WTC11 (cell line): Measurements from ENCODE around the gene BTN3A1. TPM values are rescaled to one million over a fixed set of nuclear protein-coding genes. Genes with fewer than 3 reads are reported as not detected.

Experiments used
- ATAC-seq: fragments of 200-7000 bp; cut with Tn5 transposase; 2 replicates; pipeline ENCODE4 v1.10.0; 2021; ENCODE audit warnings: mild to moderate bottlenecking, moderate library complexity
- CTCF ChIA-PET: fragments of 300-600 bp; sonication (Branson Sonifier 250); formaldehyde crosslinking; loops from one replicate; lab custom pipeline; 2021; ENCODE audit warnings: antibody characterized with exemption; lab: Charles Lee
- POLR2A ChIA-PET: fragments of 350-600 bp; sonication (Branson Sonifier 250); formaldehyde crosslinking; loops from one replicate; lab custom pipeline; 2021; ENCODE audit warnings: antibody characterized with exemption; lab: Charles Lee
- DNase-seq: peaks from one replicate; pipeline ENCODE4 v3.0.0; 2021; ENCODE audit warnings: low spot score
- H3K27ac Mint-ChIP-seq: 2 replicates; pipeline ENCODE4 v1.8.0; 2021; ENCODE audit warnings: mixed read lengths
- H3K27me3 Mint-ChIP-seq: 2 replicates; pipeline ENCODE4 v1.8.0; 2021; ENCODE audit warnings: low read depth, mild to moderate bottlenecking, moderate library complexity, mixed read lengths
- H3K36me3 Mint-ChIP-seq: 2 replicates; pipeline ENCODE4 v1.8.0; 2021; ENCODE audit warnings: mixed read lengths
- H3K4me1 Mint-ChIP-seq: 2 replicates; pipeline ENCODE4 v1.8.0; 2022; ENCODE audit warnings: mixed read lengths
- H3K4me3 Mint-ChIP-seq: 2 replicates; pipeline ENCODE4 v1.8.0; 2021; ENCODE audit warnings: mild to moderate bottlenecking, moderate library complexity, mixed read lengths
- H3K9me3 Mint-ChIP-seq: 2 replicates; pipeline ENCODE4 v1.8.0; 2021; ENCODE audit warnings: mixed read lengths
- ATF1 ChIP-seq: sonication (generic); formaldehyde crosslinking; IDR thresholded peaks from 2 replicates; pipeline ENCODE4 v1.8.1; 2023; ENCODE audit warnings: mild to moderate bottlenecking, moderate library complexity, missing genetic modification reagents
- CREM ChIP-seq: sonication (generic); formaldehyde crosslinking; IDR thresholded peaks from 2 replicates; pipeline ENCODE4 v1.8.1; 2022; ENCODE audit warnings: mild to moderate bottlenecking, missing genetic modification reagents, moderate library complexity
- ELF4 ChIP-seq: sonication (generic); formaldehyde crosslinking; IDR thresholded peaks from 2 replicates; pipeline ENCODE4 v1.8.1; 2022; ENCODE audit warnings: low read depth, mild to moderate bottlenecking, moderate library complexity, missing genetic modification reagents
- EMX1 ChIP-seq: fragments of 250-450 bp; sonication (Bioruptor Pico); IDR thresholded peaks from 2 replicates; pipeline ENCODE4 v1.8.0; 2021; ENCODE audit warnings: mild to moderate bottlenecking
- GRHL2 ChIP-seq: fragments of 250-450 bp; sonication (Bioruptor Pico); IDR thresholded peaks from 2 replicates; pipeline ENCODE4 v1.8.0; 2022; ENCODE audit warnings: mild to moderate bottlenecking, moderate library complexity; ENCODE audit not compliant: insufficient replicate concordance, severe bottlenecking
- JAZF1 ChIP-seq: fragments of 250-450 bp; sonication (Bioruptor Pico); IDR thresholded peaks from 2 replicates; pipeline ENCODE4 v1.9.0; 2021; ENCODE audit warnings: moderate library complexity, mild to moderate bottlenecking, inconsistent platforms
- MXD4 ChIP-seq: fragments of 250-450 bp; sonication (Bioruptor Pico); IDR thresholded peaks from 2 replicates; pipeline ENCODE4 v1.8.0; 2021; ENCODE audit warnings: mild to moderate bottlenecking, moderate library complexity, borderline replicate concordance
- NR1H2 ChIP-seq: sonication (generic); formaldehyde crosslinking; IDR thresholded peaks from 2 replicates; pipeline ENCODE4 v1.9.0; 2021; ENCODE audit warnings: mild to moderate bottlenecking, moderate library complexity, missing genetic modification reagents
- NR2C2 ChIP-seq: sonication (generic); formaldehyde crosslinking; IDR thresholded peaks from 2 replicates; pipeline ENCODE4 v1.8.0; 2022; ENCODE audit warnings: mild to moderate bottlenecking, missing genetic modification reagents
- PRRX2 ChIP-seq: fragments of 250-450 bp; sonication (Bioruptor Pico); IDR thresholded peaks from 2 replicates; pipeline ENCODE4 v1.8.0; 2021; ENCODE audit warnings: mild to moderate bottlenecking
- SOX15 ChIP-seq: fragments of 250-450 bp; sonication (Bioruptor Pico); IDR thresholded peaks from 2 replicates; pipeline ENCODE4 v1.9.0; 2021; ENCODE audit warnings: mild to moderate bottlenecking
- SP1 ChIP-seq: sonication (generic); formaldehyde crosslinking; conservative IDR thresholded peaks from 2 replicates; pipeline ENCODE4 v1.8.1; 2022; ENCODE audit warnings: missing genetic modification reagents
- TCF7 ChIP-seq: sonication (generic); formaldehyde crosslinking; IDR thresholded peaks from 2 replicates; pipeline ENCODE4 v1.8.0; 2022; ENCODE audit warnings: mild to moderate bottlenecking, low read depth, missing genetic modification reagents, moderate library complexity
- TEAD1 ChIP-seq: sonication (generic); formaldehyde crosslinking; IDR thresholded peaks from 2 replicates; pipeline ENCODE4 v1.8.0; 2022; ENCODE audit warnings: mild to moderate bottlenecking, missing genetic modification reagents
- TEAD4 ChIP-seq: sonication (generic); formaldehyde crosslinking; IDR thresholded peaks from 2 replicates; pipeline ENCODE4 v1.8.0; 2022; ENCODE audit warnings: mild to moderate bottlenecking, missing genetic modification reagents
- ZNF121 ChIP-seq: sonication (generic); formaldehyde crosslinking; IDR thresholded peaks from 2 replicates; pipeline ENCODE4 v1.8.0; 2023; ENCODE audit warnings: missing genetic modification reagents
- ZNF138 ChIP-seq: sonication (generic); formaldehyde crosslinking; conservative IDR thresholded peaks from 2 replicates; pipeline ENCODE4 v1.8.1; 2022; ENCODE audit warnings: mild to moderate bottlenecking, moderate library complexity, missing genetic modification reagents
- ZNF232 ChIP-seq: sonication (generic); formaldehyde crosslinking; IDR thresholded peaks from 2 replicates; pipeline ENCODE4 v1.8.0; 2022; ENCODE audit warnings: mild to moderate bottlenecking, missing genetic modification reagents
- ZNF423 ChIP-seq: fragments of 250-450 bp; sonication (Bioruptor Pico); IDR thresholded peaks from 2 replicates; pipeline ENCODE4 v2.1.2; 2022; ENCODE audit warnings: mild to moderate bottlenecking, moderate library complexity
- ZNF671 ChIP-seq: fragments of 250-450 bp; sonication (Bioruptor Pico); IDR thresholded peaks from 2 replicates; pipeline ENCODE4 v1.8.0; 2021; ENCODE audit warnings: mild to moderate bottlenecking
- total RNA-seq: library from RNA; stranded (reverse); gene quantifications from 3 replicates; pipeline ENCODE4 v1.2.3, GENCODE V29; 2021
- TF ChIP-seq, protein P1 (sequence below): sonication (generic); formaldehyde crosslinking; IDR thresholded peaks from 2 replicates; pipeline ENCODE4 v1.8.0; 2022; ENCODE audit warnings: mild to moderate bottlenecking, missing genetic modification reagents
- TF ChIP-seq, protein P2 (sequence below): fragments of 250-450 bp; sonication (Bioruptor Pico); IDR thresholded peaks from 2 replicates; pipeline ENCODE4 v2.1.2; 2022; ENCODE audit warnings: mild to moderate bottlenecking, moderate library complexity
- TF ChIP-seq, protein P3 (sequence below): sonication (generic); formaldehyde crosslinking; IDR thresholded peaks from 2 replicates; pipeline ENCODE4 v1.8.1; 2023; ENCODE audit warnings: mild to moderate bottlenecking, missing genetic modification reagents, moderate library complexity
- TF ChIP-seq, protein P4 (sequence below): sonication (generic); formaldehyde crosslinking; IDR thresholded peaks from 2 replicates; pipeline ENCODE4 v1.8.1; 2023; ENCODE audit warnings: mild to moderate bottlenecking, moderate library complexity, missing genetic modification reagents
- TF ChIP-seq, protein P5 (sequence below): fragments of 250-450 bp; sonication (Bioruptor Pico); conservative IDR thresholded peaks from 2 replicates; pipeline ENCODE4 v1.9.0; 2021; ENCODE audit warnings: mild to moderate bottlenecking

The BTN3A1 gene
- total RNA-seq, 1 experiment from 2014 or later: 4.5 TPM

DNA sequence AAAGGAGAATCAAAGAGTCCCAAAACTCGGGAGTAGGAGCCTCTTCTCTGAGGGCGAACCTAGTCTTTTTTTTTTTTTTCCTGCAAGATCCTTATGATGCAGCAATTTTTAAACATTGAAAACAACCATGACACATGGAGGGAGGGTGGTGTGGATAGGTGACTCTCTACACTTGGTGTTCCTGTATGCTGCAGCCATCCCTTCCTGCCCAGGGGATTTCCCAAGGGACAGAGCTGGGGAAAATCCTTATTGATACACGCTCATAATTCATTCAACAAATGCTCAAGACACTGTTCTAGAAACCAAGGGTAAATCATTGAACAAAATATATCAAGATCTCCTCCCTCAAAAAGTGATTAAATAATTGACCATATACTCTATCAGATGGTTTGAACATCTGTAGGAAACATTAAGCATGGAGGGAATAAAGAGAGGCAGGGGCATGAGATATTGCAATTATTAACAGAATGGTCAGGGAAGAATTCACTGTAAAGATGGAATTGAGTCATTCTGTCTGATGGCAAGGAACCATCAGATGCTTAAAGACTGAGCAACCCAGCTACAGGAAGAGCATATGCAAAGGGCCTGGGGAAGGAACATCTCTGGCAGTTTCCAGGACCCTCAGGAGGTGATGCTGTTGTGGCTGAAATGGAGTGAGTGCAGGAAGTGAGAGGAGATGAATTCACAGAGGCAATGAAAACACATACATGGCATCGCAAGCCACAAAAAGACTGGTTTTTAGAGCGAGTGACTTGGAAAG lies 24.8 kb downstream of the BTN3A1 start:
- TF ChIP-seq ATF1 (CRISPR knock-in tag): no peak
- no peak for TF ChIP-seq SP1 (CRISPR knock-in tag)
- TF ChIP-seq, protein P1, sequence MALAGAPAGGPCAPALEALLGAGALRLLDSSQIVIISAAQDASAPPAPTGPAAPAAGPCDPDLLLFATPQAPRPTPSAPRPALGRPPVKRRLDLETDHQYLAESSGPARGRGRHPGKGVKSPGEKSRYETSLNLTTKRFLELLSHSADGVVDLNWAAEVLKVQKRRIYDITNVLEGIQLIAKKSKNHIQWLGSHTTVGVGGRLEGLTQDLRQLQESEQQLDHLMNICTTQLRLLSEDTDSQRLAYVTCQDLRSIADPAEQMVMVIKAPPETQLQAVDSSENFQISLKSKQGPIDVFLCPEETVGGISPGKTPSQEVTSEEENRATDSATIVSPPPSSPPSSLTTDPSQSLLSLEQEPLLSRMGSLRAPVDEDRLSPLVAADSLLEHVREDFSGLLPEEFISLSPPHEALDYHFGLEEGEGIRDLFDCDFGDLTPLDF (CRISPR knock-in tag): no peak
- TF ChIP-seq EMX1: no peak
- TF ChIP-seq ZNF671 (CRISPR knock-in tag): no peak
- no peak for TF ChIP-seq TEAD4 (CRISPR knock-in tag)
- TF ChIP-seq, protein P2, sequence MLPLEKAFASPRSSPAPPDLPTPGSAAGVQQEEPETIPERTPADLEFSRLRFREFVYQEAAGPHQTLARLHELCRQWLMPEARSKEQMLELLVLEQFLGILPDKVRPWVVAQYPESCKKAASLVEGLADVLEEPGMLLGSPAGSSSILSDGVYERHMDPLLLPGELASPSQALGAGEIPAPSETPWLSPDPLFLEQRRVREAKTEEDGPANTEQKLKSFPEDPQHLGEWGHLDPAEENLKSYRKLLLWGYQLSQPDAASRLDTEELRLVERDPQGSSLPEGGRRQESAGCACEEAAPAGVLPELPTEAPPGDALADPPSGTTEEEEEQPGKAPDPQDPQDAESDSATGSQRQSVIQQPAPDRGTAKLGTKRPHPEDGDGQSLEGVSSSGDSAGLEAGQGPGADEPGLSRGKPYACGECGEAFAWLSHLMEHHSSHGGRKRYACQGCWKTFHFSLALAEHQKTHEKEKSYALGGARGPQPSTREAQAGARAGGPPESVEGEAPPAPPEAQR (CRISPR knock-in tag): no peak
- TF ChIP-seq, all 79 proteins: peak for 0
- Mint-ChIP-seq H3K4me1 (peaks cover 2% of the 10 kb centered on the region), H3K9me3 (peaks cover 5% of the 10 kb centered on the region), H3K4me3 (no peak overlapping the region), H3K27ac (no peak overlapping the region), H3K36me3 (peaks cover 39% of the 10 kb centered on the region), H3K27me3 (no peaks in the 10 kb centered on the region; the same call in 1 of the 2 replicates)
- no peak for ATAC-seq
- no peak for DNase-seq
- POLR2A ChIA-PET: interaction anchor here (0.5 kb wide), 1 partner anchor 57 kb away, joined by 3 read pairs; no protein-coding TSS in a partner anchor
- CTCF ChIA-PET: no interaction called here

DNA sequence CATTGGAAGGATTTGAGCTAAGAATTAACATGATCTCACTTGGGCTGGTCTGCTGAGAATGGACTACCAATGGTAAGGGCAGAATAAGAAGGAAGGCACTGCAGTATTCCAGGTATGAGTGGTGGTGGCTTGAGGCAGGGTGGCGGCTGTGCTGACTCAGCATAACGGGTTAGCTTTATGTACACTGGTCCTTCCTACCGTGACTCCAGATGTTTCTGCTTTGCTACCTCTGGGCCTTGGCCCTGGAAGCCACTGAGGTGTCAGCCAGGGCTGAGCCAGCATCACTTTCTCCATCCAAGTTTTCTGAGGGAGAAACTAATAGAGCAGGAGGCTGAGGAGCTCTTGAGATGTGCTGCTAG lies 25.4 kb downstream of the BTN3A1 start:
- ChIA-PET CTCF (no interaction called here), POLR2A (no interaction called here)
- DNase-seq: no peak
- Mint-ChIP-seq H3K4me1 (no peaks in the 10 kb centered on the region; the same call in 1 of the 2 replicates), H3K27ac (no peak overlapping the region), H3K27me3 (no peaks in the 10 kb centered on the region; the same call in 1 of the 2 replicates), H3K4me3 (no peak overlapping the region), H3K9me3 (peaks cover 9% of the 10 kb centered on the region), H3K36me3 (peaks cover 45% of the 10 kb centered on the region)
- no peak for ATAC-seq
- TF ChIP-seq ZNF232 (CRISPR knock-in tag) (no peak), ZNF671 (CRISPR knock-in tag) (no peak), GRHL2 (no peak)
- TF ChIP-seq, protein P3, sequence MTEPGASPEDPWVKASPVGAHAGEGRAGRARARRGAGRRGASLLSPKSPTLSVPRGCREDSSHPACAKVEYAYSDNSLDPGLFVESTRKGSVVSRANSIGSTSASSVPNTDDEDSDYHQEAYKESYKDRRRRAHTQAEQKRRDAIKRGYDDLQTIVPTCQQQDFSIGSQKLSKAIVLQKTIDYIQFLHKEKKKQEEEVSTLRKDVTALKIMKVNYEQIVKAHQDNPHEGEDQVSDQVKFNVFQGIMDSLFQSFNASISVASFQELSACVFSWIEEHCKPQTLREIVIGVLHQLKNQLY (CRISPR knock-in tag): no peak
- TF ChIP-seq, protein P4, sequence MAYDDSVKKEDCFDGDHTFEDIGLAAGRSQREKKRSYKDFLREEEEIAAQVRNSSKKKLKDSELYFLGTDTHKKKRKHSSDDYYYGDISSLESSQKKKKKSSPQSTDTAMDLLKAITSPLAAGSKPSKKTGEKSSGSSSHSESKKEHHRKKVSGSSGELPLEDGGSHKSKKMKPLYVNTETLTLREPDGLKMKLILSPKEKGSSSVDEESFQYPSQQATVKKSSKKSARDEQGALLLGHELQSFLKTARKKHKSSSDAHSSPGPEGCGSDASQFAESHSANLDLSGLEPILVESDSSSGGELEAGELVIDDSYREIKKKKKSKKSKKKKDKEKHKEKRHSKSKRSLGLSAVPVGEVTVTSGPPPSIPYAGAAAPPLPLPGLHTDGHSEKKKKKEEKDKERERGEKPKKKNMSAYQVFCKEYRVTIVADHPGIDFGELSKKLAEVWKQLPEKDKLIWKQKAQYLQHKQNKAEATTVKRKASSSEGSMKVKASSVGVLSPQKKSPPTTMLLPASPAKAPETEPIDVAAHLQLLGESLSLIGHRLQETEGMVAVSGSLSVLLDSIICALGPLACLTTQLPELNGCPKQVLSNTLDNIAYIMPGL: no peak

DNA sequence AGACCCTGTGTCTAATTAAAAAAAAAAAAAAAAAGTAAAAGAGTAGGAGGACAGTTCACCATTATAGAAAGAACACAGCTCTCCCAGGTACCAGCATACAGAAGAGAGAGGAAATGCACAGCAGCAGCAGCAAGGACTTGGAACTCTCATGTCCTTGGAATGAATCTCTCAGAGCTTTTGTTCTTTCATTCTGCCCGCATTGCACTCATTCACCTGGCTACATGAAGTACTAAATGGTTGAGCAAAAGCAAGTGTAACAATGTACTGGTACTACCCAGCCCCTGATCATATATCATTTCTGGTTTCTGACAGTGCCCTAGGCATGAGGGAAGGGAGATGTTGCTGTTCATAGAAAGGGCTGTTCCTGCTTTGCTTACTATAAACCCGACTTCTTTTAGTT lies 26.1 kb downstream of the BTN3A1 start:
- CTCF ChIA-PET: interaction anchor here (0.7 kb wide), 1 partner anchor 72 kb away, joined by 3 read pairs; the partner anchor contains the start of gene BTN1A1
- no peak overlapping the region for H3K27ac Mint-ChIP-seq
- DNase-seq: no peak
- TF ChIP-seq NR1H2 (CRISPR knock-in tag) (no peak), CREM (CRISPR knock-in tag) (no peak), JAZF1 (CRISPR knock-in tag) (no peak), PRRX2 (CRISPR knock-in tag) (no peak), ZNF138 (CRISPR knock-in tag) (no peak), ZNF121 (CRISPR knock-in tag) (no peak), TEAD1 (CRISPR knock-in tag) (no peak), MXD4 (CRISPR knock-in tag) (no peak), TCF7 (CRISPR knock-in tag) (no peak), SOX15 (CRISPR knock-in tag) (no peak), ELF4 (CRISPR knock-in tag) (no peak), NR2C2 (CRISPR knock-in tag) (no peak), ZNF423 (no peak)
- TF ChIP-seq, protein P5, sequence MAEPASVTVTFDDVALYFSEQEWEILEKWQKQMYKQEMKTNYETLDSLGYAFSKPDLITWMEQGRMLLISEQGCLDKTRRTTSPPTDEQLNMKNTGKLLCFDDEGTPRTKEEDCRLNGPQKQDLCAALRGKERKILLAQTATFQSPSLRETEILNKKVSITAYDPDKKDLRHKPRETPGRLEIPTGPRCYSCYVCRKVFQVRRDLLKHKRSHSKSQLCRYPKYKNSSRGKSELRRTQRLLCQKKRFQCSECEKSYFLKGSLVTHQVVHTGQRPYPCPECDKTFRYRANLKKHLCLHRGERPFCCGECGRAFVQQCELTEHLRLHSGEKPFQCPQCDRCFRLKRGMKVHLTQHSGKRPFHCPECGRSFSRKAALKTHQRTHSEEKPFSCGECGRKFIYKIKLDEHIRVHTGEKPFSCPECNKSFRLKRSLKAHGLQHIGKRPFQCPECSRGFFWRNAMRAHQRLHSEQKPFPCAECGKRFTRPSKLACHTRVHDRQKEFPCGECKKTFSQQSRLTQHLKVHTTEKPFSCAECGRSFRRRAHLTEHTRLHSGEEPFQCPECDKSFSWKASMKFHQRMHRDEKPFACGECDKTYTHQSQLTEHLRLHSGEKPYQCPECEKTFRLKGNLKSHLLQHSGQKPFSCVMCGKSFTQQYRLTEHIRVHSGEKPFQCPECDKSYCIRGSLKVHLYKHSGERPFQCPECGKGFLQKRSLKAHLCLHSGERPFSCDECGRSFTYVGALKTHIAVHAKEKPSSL (CRISPR knock-in tag): no peak

More for the DNA sequence above, 26.1 kb downstream of the BTN3A1 start:
- POLR2A ChIA-PET: no interaction called here
- peaks cover 15% of the 10 kb centered on the region for H3K9me3 Mint-ChIP-seq
- peaks cover 51% of the 10 kb centered on the region for H3K36me3 Mint-ChIP-seq
- H3K27me3 Mint-ChIP-seq: no peaks in the 10 kb centered on the region; the same call in 1 of the 2 replicates
- H3K4me1 Mint-ChIP-seq: no peaks in the 10 kb centered on the region
- no peak overlapping the region for H3K4me3 Mint-ChIP-seq
- no peak for ATAC-seq
